Small intestine (tissue), 7 donors: ENCODE results near the gene RFX2. TPM values are rescaled to one million over a fixed set of nuclear protein-coding genes. Genes with fewer than 3 reads are reported as not detected.

Source experiments
- DNase-seq, 2 donors: peaks; one replicate each; pipeline versions ENCODE4 v3.0.0 to v3.0.0-alpha.2; 2013
- FAIRE-seq: peaks from 2 replicates; lab custom pipeline; 2012; peaks lifted over from hg19 to GRCh38; lab: Jason Lieb, UNC
- H3K27ac ChIP-seq, 3 donors: one replicate each; pipeline ENCODE4 v1.5.1; 2013; ENCODE audit warnings: low read length in 2 of 3, mild to moderate bottlenecking in 2 of 3, control low read depth in 1 of 3, inconsistent platforms in 1 of 3, low read depth in 1 of 3, moderate library complexity in 1 of 3
- H3K27me3 ChIP-seq, 3 donors: one replicate each; pipeline ENCODE4 v1.6.1; 2013; ENCODE audit warnings: low read length in 3 of 3, inconsistent platforms in 1 of 3; ENCODE audit not compliant: control insufficient read depth in 3 of 3, insufficient read depth in 3 of 3
- H3K36me3 ChIP-seq, 3 donors: one replicate each; pipeline ENCODE4 v1.6.1; 2013; ENCODE audit warnings: low read length in 3 of 3, inconsistent platforms in 1 of 3, low read depth in 1 of 3, mild to moderate bottlenecking in 1 of 3, moderate library complexity in 1 of 3; ENCODE audit not compliant: control insufficient read depth in 3 of 3, insufficient read depth in 2 of 3
- H3K4me1 ChIP-seq, 3 donors: one replicate each; pipeline ENCODE4 v1.6.1; 2013; ENCODE audit warnings: low read length in 2 of 3, inconsistent platforms in 1 of 3, low read depth in 1 of 3, mild to moderate bottlenecking in 1 of 3, moderate library complexity in 1 of 3; ENCODE audit not compliant: control insufficient read depth in 3 of 3, insufficient read depth in 2 of 3
- H3K4me3 ChIP-seq, 3 donors: one replicate each; pipeline ENCODE4 v1.5.1; 2013; ENCODE audit warnings: low read length in 3 of 3, control low read depth in 1 of 3, inconsistent platforms in 1 of 3, low read depth in 1 of 3, mild to moderate bottlenecking in 1 of 3, moderate library complexity in 1 of 3
- H3K9me3 ChIP-seq, 2 donors: one replicate each; pipeline ENCODE4 v1.6.1; 2013; ENCODE audit warnings: low read depth in 1 of 2, low read length in 1 of 2; ENCODE audit not compliant: control insufficient read depth in 2 of 2, insufficient read depth in 1 of 2
- WGBS, 3 donors: extraction: QIAGEN DNeasy Blood & Tissue Kit; methylation state at CpG; one replicate each; pipeline ENCODE4 v1.1.7; 2013; 5-methylcytosine and 5-hydroxymethylcytosine counted together
- polyA plus RNA-seq, 4 donors: library from polyadenylated mRNA; stranded (reverse) in 3 of 4; unstranded in 1 of 4; fragments of 200-250 nt in 3 of 4; fragments of 120-200 nt in 1 of 4; gene quantifications; one replicate each; pipeline versions ENCODE4 v1.2.1 to v1.2.3, GENCODE V29; 2013
- donor health status: healthy with polysubstance abuse.
- donor health status: control.
- donor health status: control.
- donor health status: Bipolar disorder and iron deficiency.
- donor health status: healthy.

Gene RFX2
- polyA plus RNA-seq, 4 donors, result 1.1 to 9.1 (median 2.3) TPM

GRCh38 chr19:6020166-6020882 lies 90.0 kb downstream of the RFX2 start:
- H3K36me3 ChIP-seq, result peaks cover 0 to 32% (median 0%) of the 10 kb centered on the region in 3 donors
- no peak for FAIRE-seq
- H3K9me3 ChIP-seq, result no peaks in the 10 kb centered on the region
- 83 to 85% (median 83%) methylated on average over 20 of the region's 20 CpGs for WGBS, 3 donors
- H3K27me3 ChIP-seq, result no peaks in the 10 kb centered on the region
- H3K4me1 ChIP-seq, result no peaks in the 10 kb centered on the region
- no peak overlapping the region for H3K27ac ChIP-seq
- DNase-seq, result no peak
- H3K4me3 ChIP-seq, result no peak overlapping the region

DNA sequence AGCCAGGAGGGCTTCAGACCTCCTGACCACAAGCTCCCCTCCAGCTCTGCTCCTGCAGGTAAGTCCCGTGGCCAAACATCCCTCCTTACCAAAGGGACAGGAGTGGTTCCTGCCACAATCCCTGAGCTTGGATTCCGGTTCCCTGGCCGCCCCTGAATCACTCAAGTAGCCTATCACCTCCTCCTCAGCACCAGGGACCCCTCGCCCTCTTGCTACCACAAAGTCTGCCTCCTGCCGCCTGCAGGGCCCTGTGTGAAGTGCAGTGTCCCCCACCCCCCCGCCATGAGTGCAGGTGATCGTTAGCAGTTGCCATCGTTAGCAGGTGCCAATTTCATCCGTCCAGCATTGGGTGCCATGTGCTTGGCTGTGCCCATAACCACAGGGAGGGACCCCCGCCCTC lies 91.5 kb downstream of the RFX2 start:
- no peak overlapping the region for H3K27ac ChIP-seq
- H3K9me3 ChIP-seq, result no peaks in the 10 kb centered on the region
- FAIRE-seq, result no peak
- H3K4me3 ChIP-seq, result no peak overlapping the region
- WGBS, 3 donors, result 61 to 70% (median 69%) methylated on average over 10 of the region's 10 CpGs
- H3K27me3 ChIP-seq, result no peaks in the 10 kb centered on the region
- H3K36me3 ChIP-seq, result peaks cover 0 to 29% (median 0%) of the 10 kb centered on the region in 3 donors
- DNase-seq, result no peak
- H3K4me1 ChIP-seq, result no peaks in the 10 kb centered on the region

DNA sequence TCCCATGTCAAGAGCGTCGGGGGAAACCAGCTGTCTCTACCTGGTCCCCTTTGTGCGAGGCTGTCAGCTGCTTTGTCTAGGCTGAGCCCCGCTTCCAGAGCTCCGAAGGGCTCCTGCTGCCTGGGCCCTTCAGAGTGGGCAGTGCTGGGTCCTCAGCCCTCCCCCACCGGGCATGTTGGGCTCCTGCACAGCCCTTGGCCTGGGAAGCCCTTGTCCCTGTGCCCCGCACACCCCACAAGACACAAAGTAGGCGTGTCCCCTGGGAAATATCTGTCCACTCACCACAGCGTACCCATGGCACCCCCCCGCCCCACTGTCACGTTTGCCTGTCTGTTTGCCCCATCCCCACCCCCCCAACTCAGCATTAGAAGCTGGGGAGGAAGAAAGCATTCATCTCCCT lies 92.7 kb downstream of the RFX2 start:
- Histone ChIP-seq H3K27ac (no peak overlapping the region), H3K4me3 (no peak overlapping the region), H3K36me3 (peaks cover 0 to 28% (median 0%) of the 10 kb centered on the region in 3 donors), H3K27me3 (no peaks in the 10 kb centered on the region), H3K9me3 (no peaks in the 10 kb centered on the region), H3K4me1 (no peaks in the 10 kb centered on the region)
- no peak for FAIRE-seq
- no peak for DNase-seq
- WGBS, 3 donors, result 83 to 94% (median 88%) methylated on average over 11 of the region's 11 CpGs

GRCh38 chr19:6015841-6016545 lies 94.3 kb downstream of the RFX2 start:
- Histone ChIP-seq H3K36me3 (peaks cover 0 to 29% (median 0%) of the 10 kb centered on the region in 3 donors), H3K9me3 (no peaks in the 10 kb centered on the region), H3K27ac (no peak overlapping the region), H3K4me1 (no peaks in the 10 kb centered on the region), H3K4me3 (no peak overlapping the region), H3K27me3 (no peaks in the 10 kb centered on the region)
- 93 to 97% (median 94%) methylated on average over 26 of the region's 26 CpGs for WGBS, 3 donors
- DNase-seq, result no peak
- no peak for FAIRE-seq

GRCh38 chr19:6014551-6015135 lies 95.7 kb downstream of the RFX2 start:
- Histone ChIP-seq H3K27ac (no peak overlapping the region), H3K36me3 (peaks cover 0 to 33% (median 0%) of the 10 kb centered on the region in 3 donors), H3K27me3 (no peaks in the 10 kb centered on the region), H3K4me3 (no peak overlapping the region), H3K4me1 (no peaks in the 10 kb centered on the region), H3K9me3 (no peaks in the 10 kb centered on the region)
- 85 to 93% (median 92%) methylated on average over 13 of the region's 13 CpGs for WGBS, 3 donors
- FAIRE-seq, result no peak
- DNase-seq, result no peak

DNA sequence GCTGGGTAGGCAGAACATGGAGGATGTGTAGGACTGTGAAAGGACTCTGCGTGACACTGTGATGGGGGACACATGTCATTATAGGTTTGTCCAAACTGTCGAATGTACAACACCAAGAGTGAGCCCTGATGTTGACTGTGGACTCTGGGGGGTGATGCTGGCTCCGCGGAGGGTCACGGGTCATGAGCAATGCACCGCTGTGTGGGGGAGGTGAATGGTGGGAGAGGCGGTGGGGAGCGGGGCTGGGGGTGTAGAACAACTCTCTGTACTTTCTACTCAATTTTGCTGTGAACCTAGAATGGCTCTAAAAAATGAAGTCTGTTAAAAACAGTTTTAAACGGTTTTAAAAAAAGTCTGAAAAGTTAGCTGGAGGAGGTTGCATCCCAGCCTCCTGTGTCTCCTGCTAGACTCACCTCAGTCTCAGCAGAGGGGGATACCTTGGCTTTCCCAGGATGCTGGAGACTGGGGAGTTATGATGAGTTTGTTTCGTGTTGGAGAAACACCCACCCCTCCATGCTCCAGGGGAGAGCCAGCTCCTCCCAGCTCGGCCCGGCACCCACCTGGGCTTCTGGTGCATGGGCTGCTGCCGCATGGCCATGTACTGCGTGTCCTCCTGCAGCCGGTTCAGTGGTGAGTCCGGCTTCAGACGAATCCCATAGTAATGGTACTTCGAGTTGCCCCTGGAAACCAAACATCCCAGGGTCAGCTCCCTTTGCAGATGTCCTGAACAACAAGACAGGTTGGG lies 97.7 kb downstream of the RFX2 start:
- no peak for DNase-seq

DNA sequence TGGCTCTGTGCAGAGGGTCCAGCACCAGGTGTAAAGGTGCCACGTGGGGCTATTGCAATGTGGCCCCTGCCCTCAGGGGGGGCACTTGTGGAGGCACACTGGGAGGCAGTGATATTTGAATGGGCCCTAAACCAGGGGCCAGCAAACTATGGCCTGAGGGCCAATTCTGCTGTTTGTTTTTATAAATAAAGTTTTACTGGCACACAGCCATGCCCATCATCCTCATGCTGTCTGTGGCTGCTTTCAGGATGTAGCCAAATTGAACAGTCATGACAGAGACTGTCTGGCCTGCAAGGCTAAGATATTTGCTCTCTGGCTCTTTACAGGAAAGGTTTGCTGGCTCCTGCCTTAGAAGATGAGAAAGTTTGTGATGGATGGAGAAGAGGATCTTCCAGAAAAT lies 98.5 kb downstream of the RFX2 start:
- 67 to 82% (median 71%) methylated on average over 1 of the region's 1 CpG for WGBS, 3 donors
- FAIRE-seq, result no peak
- H3K27me3 ChIP-seq, result no peaks in the 10 kb centered on the region

More for the DNA sequence above, 97.7 kb downstream of the RFX2 start:
- Histone ChIP-seq H3K27me3 (no peaks in the 10 kb centered on the region), H3K27ac (no peak overlapping the region), H3K4me3 (no peak overlapping the region), H3K36me3 (peaks cover 0 to 43% (median 0%) of the 10 kb centered on the region in 3 donors), H3K4me1 (no peaks in the 10 kb centered on the region), H3K9me3 (no peaks in the 10 kb centered on the region)
- FAIRE-seq, result no peak
- WGBS, 3 donors, result 89 to 91% (median 90%) methylated on average over 18 of the region's 18 CpGs

DNA sequence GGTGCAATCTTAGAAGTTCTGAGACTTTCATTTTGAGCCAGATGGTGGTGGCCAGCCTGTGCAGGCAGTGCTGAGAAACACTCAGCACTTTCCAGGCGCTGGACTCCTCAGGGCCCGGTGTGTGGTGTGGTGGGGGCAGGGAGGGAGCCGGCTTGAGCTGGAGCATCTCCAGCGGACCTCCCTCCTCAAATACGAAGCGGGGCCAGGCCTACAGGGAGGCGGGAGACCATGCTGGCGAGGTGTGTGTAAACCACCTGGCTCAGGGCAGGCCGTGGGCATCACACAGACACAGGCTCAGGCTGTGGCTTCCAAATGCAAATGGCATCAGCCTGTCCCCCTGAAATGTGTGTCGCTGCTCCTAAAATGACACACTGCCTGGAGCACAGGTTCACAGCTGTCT lies 99.1 kb downstream of the RFX2 start:
- Histone ChIP-seq H3K36me3 (peaks cover 0 to 53% (median 0%) of the 10 kb centered on the region in 3 donors), H3K27me3 (no peaks in the 10 kb centered on the region), H3K9me3 (no peaks in the 10 kb centered on the region), H3K4me1 (no peaks in the 10 kb centered on the region), H3K4me3 (no peak overlapping the region), H3K27ac (no peak overlapping the region)
- WGBS, 3 donors, result 85 to 92% (median 86%) methylated on average over 10 of the region's 10 CpGs
- FAIRE-seq, result no peak
- no peak for DNase-seq

More for the DNA sequence above, 98.5 kb downstream of the RFX2 start:
- Histone ChIP-seq H3K4me3 (no peak overlapping the region), H3K4me1 (no peaks in the 10 kb centered on the region), H3K27ac (no peak overlapping the region), H3K36me3 (peaks cover 0 to 51% (median 0%) of the 10 kb centered on the region in 3 donors), H3K9me3 (no peaks in the 10 kb centered on the region)
- no peak for DNase-seq
